Kidney (tissue), 14 donors: ENCODE measurements around the gene SPEM2. TPM values are rescaled to one million over a fixed set of nuclear protein-coding genes. Genes with fewer than 3 reads are reported as not detected.

ENCODE experiments used
- DNase-seq, 5 donors: peaks; one replicate each; pipeline ENCODE4 v3.0.0-alpha.2; 2013 to 2020
- FAIRE-seq: peaks from 2 replicates; lab custom pipeline; 2012; peaks lifted over from hg19 to GRCh38; lab: Jason Lieb, UNC
- H3K27ac ChIP-seq, 2 donors: one replicate each; pipeline ENCODE4 v1.7.0; 2013; ENCODE audit warnings: low read depth in 2 of 2, low read length in 2 of 2, inconsistent platforms in 1 of 2
- H3K27me3 ChIP-seq: one replicate; pipeline ENCODE4 v1.7.1; 2013; ENCODE audit warnings: low read length, inconsistent platforms; ENCODE audit not compliant: control insufficient read depth, insufficient read depth
- H3K36me3 ChIP-seq, 3 donors: one replicate each; pipeline versions ENCODE4 v1.7.0 to v1.7.1; 2013; ENCODE audit warnings: low read length in 3 of 3, control low read depth in 1 of 3, inconsistent platforms in 1 of 3; ENCODE audit not compliant: insufficient read depth in 3 of 3, control insufficient read depth in 2 of 3
- H3K4me1 ChIP-seq, 3 donors: one replicate each; pipeline versions ENCODE4 v1.7.0 to v1.7.1; 2013; ENCODE audit warnings: low read length in 3 of 3, inconsistent platforms in 1 of 3, low read depth in 1 of 3; ENCODE audit not compliant: control insufficient read depth in 2 of 3, insufficient read depth in 2 of 3
- H3K4me3 ChIP-seq, 3 donors: one replicate each; pipeline versions ENCODE4 v1.7.0 to v1.8.1; 2013; ENCODE audit warnings: low read length in 3 of 3, control low read depth in 1 of 3, inconsistent platforms in 1 of 3
- H3K9ac ChIP-seq, 3 donors: one replicate each; pipeline versions ENCODE4 v1.7.0 to v1.7.1; 2013; ENCODE audit warnings: low read length in 3 of 3, control low read depth in 1 of 3, inconsistent platforms in 1 of 3
- H3K9me3 ChIP-seq, 3 donors: one replicate each; pipeline versions ENCODE4 v1.7.0 to v1.7.1; 2013; ENCODE audit warnings: low read length in 3 of 3, control low read depth in 1 of 3, inconsistent platforms in 1 of 3; ENCODE audit not compliant: control insufficient read depth in 2 of 3, insufficient read depth in 1 of 3
- CTCF ChIP-seq: IDR thresholded peaks from 3 replicates; pipeline ENCODE4 v1.5.1; 2012; ENCODE audit warnings: mild to moderate bottlenecking, moderate library complexity, borderline replicate concordance; ENCODE audit not compliant: insufficient read depth; ENCODE audit errors: extremely low read depth
- intact Hi-C: fragments of 100-400 bp; cut with DNase I; formaldehyde crosslinking; loops from one replicate; pipeline ENCODE4 v1.11.1; 2022
- polyA plus RNA-seq: library from polyadenylated mRNA; stranded (reverse); fragments of 350-450 nt; fragmentation: Illumina TruSeq; extraction: RNeasy Lipid Tissue Mini Kit (QIAGEN cat#74804); gene quantifications from one replicate; pipeline ENCODE4 v1.2.3, GENCODE V29; 2014; ENCODE audit warnings: low read depth, low replicate concordance; ENCODE audit not compliant: insufficient read depth
- total RNA-seq: library from RNA; stranded (reverse); fragmentation: NEBNext Ultra II Directional; extraction: Animal tissue kit (Norgen Biotek cat#: 25700); gene quantifications from one replicate; pipeline ENCODE4 v1.2.1, GENCODE V29; 2021
- donor health status: control.
- donor health status: control.
- donor health status: control.
- donor health status: control.
- donor health status: control.
- donor health status: DM: yes; HTN: yes; CAD: no.
- donor health status: Normal renal cell carcinoma (clear cell type).

SPEM2 gene
- total and polyA plus RNA-seq, 2 donors from 2014 or later = not detected

DNA sequence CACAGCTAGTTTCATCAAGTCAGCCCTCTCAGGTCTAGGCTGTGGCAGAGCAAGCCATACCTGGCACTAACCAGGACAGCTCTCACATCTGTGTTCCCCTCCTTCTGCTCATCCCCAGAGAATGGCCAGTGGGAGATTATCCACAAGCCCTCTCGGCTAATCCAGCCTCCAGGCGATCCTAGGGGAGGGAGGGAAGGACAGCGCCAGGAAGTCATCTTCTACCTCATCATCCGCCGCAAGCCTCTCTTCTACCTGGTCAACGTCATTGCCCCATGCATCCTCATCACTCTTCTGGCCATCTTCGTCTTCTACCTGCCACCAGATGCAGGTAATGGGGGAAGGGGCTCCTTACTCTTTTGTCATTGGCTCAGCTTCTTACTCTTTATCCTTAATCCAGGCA is 23.0 kb downstream of the SPEM2 start:
- peaks cover 0 to 3% (median 3%) of the 10 kb centered on the region in 3 donors for H3K4me1 ChIP-seq
- no peak for TF ChIP-seq CTCF
- no peak overlapping the region for H3K9ac ChIP-seq
- no peaks in the 10 kb centered on the region for H3K36me3 ChIP-seq
- intact Hi-C loops = no loop called here
- H3K4me3 ChIP-seq = no peak overlapping the region
- H3K27me3 ChIP-seq = peaks cover 8% of the 10 kb centered on the region
- H3K9me3 ChIP-seq = no peaks in the 10 kb centered on the region
- no peak for FAIRE-seq
- H3K27ac ChIP-seq = no peak overlapping the region
- no peak for DNase-seq

- Histone ChIP-seq H3K36me3 (peaks cover 0 to 6% (median 3%) of the 10 kb centered on the region in 3 donors), H3K4me1 (peaks cover 0 to 3% (median 0%) of the 10 kb centered on the region in 3 donors), H3K9ac (no peak overlapping the region), H3K27ac (no peak overlapping the region), H3K27me3 (no peaks in the 10 kb centered on the region), H3K4me3 (no peak overlapping the region), H3K9me3 (no peaks in the 10 kb centered on the region)
- intact Hi-C loops = no loop called here
- no peak for TF ChIP-seq CTCF
- FAIRE-seq = no peak
- DNase-seq = no peak
Measured at GRCh38 chr17:7459961-7460545, 34.6 kb downstream of the SPEM2 start.

GRCh38 chr17:7460850-7461660 is 35.6 kb downstream of the SPEM2 start:
- H3K9me3 ChIP-seq = no peaks in the 10 kb centered on the region
- intact Hi-C loops = no loop called here
- peaks cover 0 to 9% (median 3%) of the 10 kb centered on the region in 3 donors for H3K36me3 ChIP-seq
- no peak overlapping the region for H3K9ac ChIP-seq
- DNase-seq (no peak), FAIRE-seq (no peak)
- H3K27ac ChIP-seq = no peak overlapping the region
- no peak for TF ChIP-seq CTCF
- no peaks in the 10 kb centered on the region for H3K27me3 ChIP-seq
- peaks cover 0 to 3% (median 0%) of the 10 kb centered on the region in 3 donors for H3K4me1 ChIP-seq
- H3K4me3 ChIP-seq = no peak overlapping the region
